ENCODE data around the gene KRT81.

KRT81 gene

DNA sequence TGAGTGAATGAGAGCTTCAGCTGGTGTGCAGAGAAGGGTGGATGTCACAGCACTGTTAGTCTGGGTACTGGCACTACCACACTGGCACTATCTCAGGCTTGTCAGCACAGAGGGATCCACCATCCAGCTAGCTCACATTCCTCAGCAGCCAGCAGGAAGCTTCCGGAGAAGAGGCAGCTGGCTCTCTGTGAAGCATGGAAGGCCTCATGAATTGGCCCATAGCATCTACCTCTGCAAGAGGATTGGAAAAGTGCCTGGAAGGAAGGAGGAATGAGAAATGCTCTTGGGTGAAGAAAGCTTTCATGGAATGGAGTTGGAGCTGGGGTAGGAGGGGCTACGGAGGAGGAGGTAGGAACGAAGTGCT is 19.9 kb upstream of the KRT81 start:
- no peak overlapping the region for H4K91ac ChIP-seq (ENCODE audit: low read length)
- no peaks in the 10 kb centered on the region for H3K9me3 ChIP-seq (ENCODE audit: control insufficient read depth, low read length)
- no peak overlapping the region for H2AFZ ChIP-seq (ENCODE audit: low read depth, low read length)
- no peak overlapping the region for H2BK5ac ChIP-seq (ENCODE audit: low read depth, low read length, poor library complexity, severe bottlenecking)
- H3K4ac ChIP-seq (ENCODE audit: low read depth in 1 of 2, low read length in 2 of 2): no peak overlapping the region
- H3K23ac ChIP-seq (ENCODE audit: low read length in 2 of 2): peak overlapping the region in 1 of 2 experiments; percentile 51
- no peaks in the 10 kb centered on the region for H3K36me3 ChIP-seq (ENCODE audit: control insufficient read depth in 1 of 2, insufficient read depth in 2 of 2, low read depth in 1 of 2, low read length in 2 of 2)
- peaks cover 92 to 99% of the 10 kb centered on the region in 2 experiments for H3K27me3 ChIP-seq (ENCODE audit: control insufficient read depth in 1 of 2, insufficient read depth in 1 of 2, low read length in 2 of 2)
- H3K79me1 ChIP-seq (replicated peaks; ENCODE audit: low read length, poor library complexity, severe bottlenecking): no peaks in the 10 kb centered on the region
- H3K9ac ChIP-seq (ENCODE audit: low read length): no peak overlapping the region
- H2BK15ac ChIP-seq (ENCODE audit: low read depth, poor library complexity, severe bottlenecking): no peak overlapping the region
- no peak overlapping the region for H3K4me2 ChIP-seq (ENCODE audit: low read length, poor library complexity, severe bottlenecking)
- no peak overlapping the region for H2BK120ac ChIP-seq (ENCODE audit: low read depth, low read length)
- no peak overlapping the region for H3K18ac ChIP-seq (ENCODE audit: low read depth in 1 of 2, low read length in 2 of 2)
- no peak for DNase-seq
- peaks cover 8% of the 10 kb centered on the region for H3K4me1 ChIP-seq (ENCODE audit: control insufficient read depth, insufficient read depth, low read depth, low read length)
- H3K4me3 ChIP-seq (ENCODE audit: insufficient read depth in 1 of 2, low read depth in 1 of 2, low read length in 2 of 2): no peak overlapping the region
- H4K8ac ChIP-seq (ENCODE audit: low read length): no peak overlapping the region
- H3K27ac ChIP-seq (ENCODE audit: low read length, poor library complexity, severe bottlenecking): no peak overlapping the region
- H2AK5ac ChIP-seq (ENCODE audit: low read length, severe bottlenecking): no peak overlapping the region
- no peak overlapping the region for H2BK12ac ChIP-seq (ENCODE audit: low read length in 2 of 2)
- H3K14ac ChIP-seq (ENCODE audit: low read length in 2 of 2): no peak overlapping the region
- 94% methylated on average over 3 of the region's 3 CpGs for WGBS

DNA sequence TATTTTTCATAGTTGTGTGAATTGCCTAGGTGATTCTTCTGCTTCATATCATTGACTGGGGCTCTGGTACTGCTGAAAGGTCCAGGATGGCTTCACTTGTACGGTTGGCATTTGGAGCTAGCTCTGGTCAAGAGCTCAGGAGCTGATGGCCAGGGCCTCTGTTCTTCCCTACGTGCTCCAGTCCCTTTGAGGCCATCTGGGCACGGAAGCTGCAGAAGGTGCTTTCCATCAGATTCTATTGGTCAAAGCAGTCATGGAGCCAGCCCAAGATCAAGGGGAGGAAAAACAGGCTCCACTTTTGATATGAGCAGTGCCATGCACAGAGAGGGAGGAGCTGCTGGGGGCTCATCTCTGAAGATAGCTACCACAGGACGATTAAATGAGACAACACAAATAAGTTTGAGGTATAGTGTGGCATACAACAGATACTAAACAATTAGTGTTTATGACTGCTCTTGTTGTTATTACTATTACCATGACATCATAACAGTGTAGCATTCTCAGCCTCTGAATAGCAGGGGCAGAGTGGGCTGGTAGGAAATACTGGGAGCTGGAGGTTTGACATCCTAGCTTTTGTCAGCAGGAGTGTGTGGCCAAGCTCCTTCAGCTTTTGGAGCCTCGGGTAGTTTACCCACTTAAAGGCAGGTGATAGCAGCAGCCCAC is 19.4 kb upstream of the KRT81 start:
- 85% methylated on average over 4 of the region's 5 CpGs for WGBS
- H3K79me1 ChIP-seq (replicated peaks; ENCODE audit: low read length, poor library complexity, severe bottlenecking): no peaks in the 10 kb centered on the region

DNA sequence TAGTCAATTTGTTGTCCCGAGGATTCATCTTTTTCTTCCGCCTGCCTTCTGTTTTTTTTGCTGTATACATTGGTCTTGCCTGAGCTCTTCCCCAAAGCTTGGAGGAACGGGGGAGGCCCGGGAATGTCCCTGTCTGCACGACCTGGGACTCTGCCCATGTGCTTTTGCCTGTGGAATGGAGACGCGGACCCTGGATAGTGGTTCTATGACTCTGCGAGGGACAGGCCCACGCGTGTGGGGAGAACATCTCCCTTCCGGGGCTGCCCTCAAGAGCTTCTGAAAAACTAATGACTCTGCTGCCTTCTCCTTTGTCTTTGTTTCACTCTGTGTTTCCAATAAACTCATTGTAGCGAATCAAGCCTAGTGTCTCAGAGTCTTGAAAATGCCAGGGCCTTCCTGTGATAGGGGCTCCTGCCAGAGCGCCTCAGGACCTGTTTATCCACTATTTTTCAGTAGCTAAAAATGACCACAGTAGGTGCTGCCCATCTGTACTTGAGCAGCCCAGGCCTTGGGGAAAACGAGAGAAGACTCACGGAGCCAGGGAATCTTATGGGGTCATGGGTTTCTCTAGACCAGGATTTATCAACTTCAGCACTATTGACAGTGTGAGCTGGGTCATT is 17.6 kb upstream of the KRT81 start:
- WGBS: 50% methylated on average over 15 of the region's 15 CpGs
- Histone ChIP-seq H2BK120ac (ENCODE audit: low read depth, low read length) (no peak overlapping the region), H2AK5ac (ENCODE audit: low read length, severe bottlenecking) (no peak overlapping the region), H2AFZ (ENCODE audit: low read depth, low read length) (no peak overlapping the region), H3K9ac (ENCODE audit: low read length) (peak overlapping the region; percentile 54), H3K9me3 (ENCODE audit: control insufficient read depth, low read length) (no peaks in the 10 kb centered on the region), H2BK5ac (ENCODE audit: low read depth, low read length, poor library complexity, severe bottlenecking) (no peak overlapping the region), H3K27me3 (ENCODE audit: control insufficient read depth in 1 of 2, insufficient read depth in 1 of 2, low read length in 2 of 2) (peaks cover 87 to 94% of the 10 kb centered on the region in 2 experiments), H3K4me2 (ENCODE audit: low read length, poor library complexity, severe bottlenecking) (peak overlapping the region; percentile 96), H2BK15ac (ENCODE audit: low read depth, poor library complexity, severe bottlenecking) (no peak overlapping the region), H3K4ac (ENCODE audit: low read depth in 1 of 2, low read length in 2 of 2) (no peak overlapping the region), H3K4me1 (ENCODE audit: control insufficient read depth, insufficient read depth, low read depth, low read length) (peaks cover 8% of the 10 kb centered on the region), H3K23ac (ENCODE audit: low read length in 2 of 2) (no peak overlapping the region), H4K8ac (ENCODE audit: low read length) (no peak overlapping the region), H3K36me3 (ENCODE audit: control insufficient read depth in 1 of 2, insufficient read depth in 2 of 2, low read depth in 1 of 2, low read length in 2 of 2) (no peaks in the 10 kb centered on the region), H3K18ac (ENCODE audit: low read depth in 1 of 2, low read length in 2 of 2) (no peak overlapping the region), H4K91ac (ENCODE audit: low read length) (no peak overlapping the region), H3K14ac (ENCODE audit: low read length in 2 of 2) (no peak overlapping the region), H3K79me1 (replicated peaks; ENCODE audit: low read length, poor library complexity, severe bottlenecking) (no peaks in the 10 kb centered on the region), H3K4me3 (ENCODE audit: insufficient read depth in 1 of 2, low read depth in 1 of 2, low read length in 2 of 2) (peak overlapping the region in 1 of 2 experiments; percentile 70), H3K27ac (ENCODE audit: low read length, poor library complexity, severe bottlenecking) (no peak overlapping the region), H2BK12ac (ENCODE audit: low read length in 2 of 2) (no peak overlapping the region)
- DNase-seq: no peak

More for the DNA sequence above, 19.4 kb upstream of the KRT81 start:
- no peak overlapping the region for H3K4me3 ChIP-seq (ENCODE audit: insufficient read depth in 1 of 2, low read depth in 1 of 2, low read length in 2 of 2)
- no peak overlapping the region for H3K4ac ChIP-seq (ENCODE audit: low read depth in 1 of 2, low read length in 2 of 2)
- H3K4me1 ChIP-seq (ENCODE audit: control insufficient read depth, insufficient read depth, low read depth, low read length): peaks cover 8% of the 10 kb centered on the region
- H2BK15ac ChIP-seq (ENCODE audit: low read depth, poor library complexity, severe bottlenecking): no peak overlapping the region
- H3K36me3 ChIP-seq (ENCODE audit: control insufficient read depth in 1 of 2, insufficient read depth in 2 of 2, low read depth in 1 of 2, low read length in 2 of 2): no peaks in the 10 kb centered on the region
- H2BK120ac ChIP-seq (ENCODE audit: low read depth, low read length): no peak overlapping the region
- H2BK5ac ChIP-seq (ENCODE audit: low read depth, low read length, poor library complexity, severe bottlenecking): no peak overlapping the region
- H2BK12ac ChIP-seq (ENCODE audit: low read length in 2 of 2): no peak overlapping the region
- H4K91ac ChIP-seq (ENCODE audit: low read length): no peak overlapping the region
- no peak overlapping the region for H3K18ac ChIP-seq (ENCODE audit: low read depth in 1 of 2, low read length in 2 of 2)
- H3K27ac ChIP-seq (ENCODE audit: low read length, poor library complexity, severe bottlenecking): no peak overlapping the region
- no peaks in the 10 kb centered on the region for H3K9me3 ChIP-seq (ENCODE audit: control insufficient read depth, low read length)
- H4K8ac ChIP-seq (ENCODE audit: low read length): no peak overlapping the region
- H2AK5ac ChIP-seq (ENCODE audit: low read length, severe bottlenecking): no peak overlapping the region
- peak; percentile 48 for DNase-seq
- H3K9ac ChIP-seq (ENCODE audit: low read length): no peak overlapping the region
- peaks cover 96 to 98% of the 10 kb centered on the region in 2 experiments for H3K27me3 ChIP-seq (ENCODE audit: control insufficient read depth in 1 of 2, insufficient read depth in 1 of 2, low read length in 2 of 2)
- no peak overlapping the region for H3K4me2 ChIP-seq (ENCODE audit: low read length, poor library complexity, severe bottlenecking)
- no peak overlapping the region for H3K23ac ChIP-seq (ENCODE audit: low read length in 2 of 2)
- no peak overlapping the region for H2AFZ ChIP-seq (ENCODE audit: low read depth, low read length)
- no peak overlapping the region for H3K14ac ChIP-seq (ENCODE audit: low read length in 2 of 2)

DNA sequence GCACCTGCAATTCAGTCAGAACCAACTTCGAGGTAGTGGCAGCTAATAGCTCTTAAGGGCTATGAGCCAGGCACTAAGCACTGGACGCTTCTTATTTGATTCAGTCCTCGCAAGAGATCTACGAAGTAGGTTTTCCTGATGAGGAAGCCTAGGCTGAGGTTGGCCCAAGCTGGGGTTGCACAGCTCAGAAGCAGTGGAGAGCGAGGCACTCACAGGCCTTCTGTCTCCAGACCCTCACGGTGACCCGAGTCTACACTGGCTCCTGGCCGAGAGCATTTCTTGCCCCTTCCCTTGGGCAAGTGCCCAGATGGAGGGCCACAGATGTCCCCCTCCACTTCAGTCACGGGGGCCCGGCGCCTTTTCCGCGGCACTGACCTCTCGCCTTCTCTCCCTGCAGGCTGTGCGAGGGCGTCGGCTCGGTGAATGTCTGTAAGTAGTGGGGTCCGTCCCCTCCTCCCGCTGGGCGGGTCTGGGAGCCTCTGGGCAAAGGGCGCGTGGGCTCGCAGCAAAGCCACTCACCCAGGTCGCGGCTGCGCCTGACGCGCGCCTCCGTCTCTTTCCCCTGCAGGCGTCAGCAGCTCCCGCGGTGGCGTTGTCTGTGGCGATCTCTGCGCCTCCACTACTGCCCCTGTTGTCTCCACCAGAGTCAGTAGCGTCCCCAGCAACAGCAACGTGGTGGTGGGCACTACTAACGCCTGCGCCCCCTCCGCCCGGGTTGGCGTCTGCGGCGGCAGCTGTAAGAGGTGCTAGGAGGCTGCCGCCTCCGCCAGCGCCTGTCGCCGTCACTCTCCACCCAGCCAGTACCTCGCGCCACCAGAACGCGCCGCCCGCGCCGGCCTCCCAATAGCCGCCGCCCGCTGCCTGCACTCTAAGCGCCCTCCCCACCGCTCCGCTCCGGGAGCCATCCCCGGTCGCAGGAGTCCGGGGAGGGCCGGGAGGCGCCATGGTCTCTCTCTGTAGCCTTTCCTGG is 16.8 kb upstream of the KRT81 start:
- peak overlapping the region in 1 of 2 experiments; percentile 18 for H3K14ac ChIP-seq (ENCODE audit: low read length in 2 of 2)
- H3K23ac ChIP-seq (ENCODE audit: low read length in 2 of 2): no peak overlapping the region
- no peak overlapping the region for H2AK5ac ChIP-seq (ENCODE audit: low read length, severe bottlenecking)
- WGBS: 9% methylated on average over 70 of the region's 71 CpGs
- H2BK120ac ChIP-seq (ENCODE audit: low read depth, low read length): no peak overlapping the region
- peak overlapping the region; percentile 52 to 70 for H3K4me3 ChIP-seq (ENCODE audit: insufficient read depth in 1 of 2, low read depth in 1 of 2, low read length in 2 of 2)
- H3K4ac ChIP-seq (ENCODE audit: low read depth in 1 of 2, low read length in 2 of 2): no peak overlapping the region
- H3K4me1 ChIP-seq (ENCODE audit: control insufficient read depth, insufficient read depth, low read depth, low read length): peaks cover 8% of the 10 kb centered on the region
- H2AFZ ChIP-seq (ENCODE audit: low read depth, low read length): peak overlapping the region; percentile 36
- no peak overlapping the region for H4K8ac ChIP-seq (ENCODE audit: low read length)
- H2BK5ac ChIP-seq (ENCODE audit: low read depth, low read length, poor library complexity, severe bottlenecking): no peak overlapping the region
- H3K36me3 ChIP-seq (ENCODE audit: control insufficient read depth in 1 of 2, insufficient read depth in 2 of 2, low read depth in 1 of 2, low read length in 2 of 2): no peaks in the 10 kb centered on the region
- peak overlapping the region; percentile 54 for H3K9ac ChIP-seq (ENCODE audit: low read length)
- H3K9me3 ChIP-seq (ENCODE audit: control insufficient read depth, low read length): no peaks in the 10 kb centered on the region
- H4K91ac ChIP-seq (ENCODE audit: low read length): no peak overlapping the region
- H2BK12ac ChIP-seq (ENCODE audit: low read length in 2 of 2): no peak overlapping the region
- no peak overlapping the region for H3K27ac ChIP-seq (ENCODE audit: low read length, poor library complexity, severe bottlenecking)
- H3K79me1 ChIP-seq (replicated peaks; ENCODE audit: low read length, poor library complexity, severe bottlenecking): no peaks in the 10 kb centered on the region
- peaks cover 79 to 86% of the 10 kb centered on the region in 2 experiments for H3K27me3 ChIP-seq (ENCODE audit: control insufficient read depth in 1 of 2, insufficient read depth in 1 of 2, low read length in 2 of 2)
- H3K4me2 ChIP-seq (ENCODE audit: low read length, poor library complexity, severe bottlenecking): peak overlapping the region; percentile 96
- no peak overlapping the region for H3K18ac ChIP-seq (ENCODE audit: low read depth in 1 of 2, low read length in 2 of 2)
- DNase-seq: peak; percentile 45
- no peak overlapping the region for H2BK15ac ChIP-seq (ENCODE audit: low read depth, poor library complexity, severe bottlenecking)
